Activated CD4-positive, alpha-beta T cell treated with anti-CD3 and anti-CD28 coated beads for 4 hours (primary cell): ENCODE results near the gene JAKMIP1.

Experiments used
- DNase-seq, 2 donors: peaks; one replicate each; pipeline ENCODE4 v3.0.0-alpha.2; 2020

JAKMIP1 gene

DNA sequence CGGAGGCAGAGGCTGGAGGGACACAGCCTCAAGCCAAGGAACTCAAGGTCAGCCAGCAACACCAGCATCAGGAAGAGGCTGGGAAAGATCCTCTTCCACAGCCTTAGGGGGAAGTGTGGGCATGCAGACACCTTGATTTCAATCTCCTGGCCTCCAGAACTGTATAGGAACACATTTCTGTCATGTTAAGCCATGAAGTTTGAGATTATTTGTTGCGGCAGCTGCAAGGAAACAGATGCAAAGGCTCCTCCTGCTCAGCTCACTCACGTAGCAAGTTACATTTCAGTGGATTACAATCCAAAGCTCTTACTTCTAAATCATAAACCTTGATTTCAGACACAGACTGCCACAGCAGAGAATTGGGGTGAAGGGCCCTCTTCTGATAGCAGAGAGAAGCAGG is 113.5 kb downstream of the JAKMIP1 start:
- no peak for DNase-seq

DNA sequence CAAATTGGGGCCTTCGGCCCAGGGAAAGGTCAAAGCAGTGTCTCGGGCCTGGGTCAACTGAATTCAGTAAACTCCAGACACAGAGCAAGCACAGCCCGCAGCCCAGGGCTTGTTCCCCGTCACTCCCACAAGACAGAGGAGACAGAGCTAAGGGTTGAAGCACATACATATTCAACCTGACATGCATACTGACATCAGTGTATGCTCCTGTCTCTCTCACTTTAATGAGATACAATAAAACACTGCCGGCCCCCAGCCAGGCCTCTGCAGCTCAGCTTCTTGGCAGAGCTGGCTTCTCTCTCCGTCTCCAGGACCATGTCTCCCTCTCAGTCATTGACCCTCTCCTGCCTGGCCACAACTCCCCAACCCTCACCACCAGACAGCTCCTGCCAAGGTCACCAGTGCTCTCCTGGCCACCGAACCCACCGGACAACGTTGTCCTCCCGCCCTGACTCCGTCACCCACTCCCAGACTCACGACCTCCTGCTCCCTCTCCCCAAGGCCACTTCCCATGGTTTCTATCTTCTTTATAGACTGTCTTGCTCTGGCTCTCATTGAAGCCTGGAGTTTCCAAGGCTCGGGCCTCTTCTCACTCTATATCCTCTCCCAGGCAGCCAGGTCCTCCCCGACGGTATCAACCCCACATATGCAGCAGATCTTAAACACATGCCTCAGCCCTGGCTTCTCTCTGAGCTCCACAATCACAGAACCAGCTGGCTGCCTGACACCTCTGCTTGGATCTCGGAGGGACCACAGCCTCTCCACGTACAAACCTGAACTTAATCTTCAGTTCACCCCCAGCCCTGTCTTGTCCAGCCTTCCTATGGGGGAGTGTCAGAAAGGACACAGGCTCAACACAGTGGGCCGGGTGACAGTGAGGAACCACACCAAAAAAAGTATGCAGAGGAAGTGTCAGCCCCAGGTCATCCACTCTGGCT is 114.4 kb downstream of the JAKMIP1 start:
- no peak for DNase-seq

DNA sequence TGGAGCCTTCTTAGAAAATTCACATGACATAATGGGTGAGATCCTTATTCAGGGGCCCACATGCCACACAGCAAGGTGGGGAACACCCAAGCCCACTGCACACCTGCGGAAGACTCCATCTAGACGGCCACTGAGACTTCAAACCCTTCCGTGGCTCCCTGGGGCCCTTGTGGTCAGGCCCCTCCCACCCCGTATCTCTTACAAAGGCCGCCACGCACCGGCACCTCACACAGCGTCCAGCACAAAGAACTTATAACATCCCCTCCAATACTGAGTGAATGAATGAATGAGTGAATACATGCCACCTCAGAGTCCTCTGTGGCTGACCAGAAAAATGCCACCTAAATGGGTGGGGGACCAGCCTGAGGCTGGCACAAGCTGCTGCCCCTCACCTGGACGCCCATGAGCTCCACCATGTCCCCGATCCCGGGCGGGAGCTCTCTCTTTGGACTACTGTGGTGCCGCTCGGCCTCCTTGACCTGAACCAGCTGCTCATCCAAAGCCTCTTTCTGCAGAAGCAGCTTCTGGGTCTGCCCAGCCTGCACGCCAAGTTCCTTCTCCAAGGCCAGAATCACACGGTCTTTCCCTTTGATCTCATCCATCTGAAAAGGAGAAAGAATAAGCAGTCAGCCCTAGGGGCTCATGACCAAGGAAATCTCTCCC is 115.2 kb downstream of the JAKMIP1 start:
- DNase-seq = no peak

DNA sequence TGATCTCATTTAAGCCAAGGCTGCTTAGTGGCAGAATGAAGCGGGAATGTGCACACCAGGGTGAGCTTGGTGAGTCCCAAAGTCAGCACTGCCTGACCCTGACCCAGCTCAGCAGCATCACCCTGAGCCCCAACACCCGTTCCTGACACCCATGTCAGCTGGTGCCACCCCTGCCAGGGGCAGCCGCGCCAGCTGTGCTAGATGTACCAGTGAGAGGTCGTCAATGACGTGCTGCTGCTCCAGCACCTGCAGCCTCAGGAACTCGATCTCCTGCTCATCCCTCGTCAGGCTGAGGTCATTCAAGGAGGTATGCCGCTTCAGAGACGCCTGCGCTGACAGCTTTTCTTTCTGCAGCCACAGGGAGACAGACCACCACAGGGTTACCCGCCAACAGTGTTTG is 120.4 kb downstream of the JAKMIP1 start:
- no peak for DNase-seq

DNA sequence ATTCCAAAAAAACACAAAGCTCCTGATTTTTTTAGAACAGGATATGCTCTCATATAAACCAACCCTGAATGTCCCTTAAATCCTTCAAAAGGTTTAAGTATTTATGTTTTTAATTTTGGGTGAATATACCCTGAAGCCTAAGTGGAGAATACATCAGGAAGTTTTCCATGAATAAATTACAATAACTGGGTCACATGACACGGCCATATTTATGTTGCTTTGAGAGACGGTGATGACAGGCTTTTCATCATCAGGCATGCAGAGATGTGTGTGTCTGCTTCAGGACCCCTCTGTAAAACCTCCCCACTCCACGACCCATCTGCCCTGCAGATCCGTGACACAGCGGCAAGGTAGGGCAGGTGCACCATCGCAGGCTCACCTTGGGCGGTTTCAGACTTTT is 121.8 kb downstream of the JAKMIP1 start:
- DNase-seq = no peak

DNA sequence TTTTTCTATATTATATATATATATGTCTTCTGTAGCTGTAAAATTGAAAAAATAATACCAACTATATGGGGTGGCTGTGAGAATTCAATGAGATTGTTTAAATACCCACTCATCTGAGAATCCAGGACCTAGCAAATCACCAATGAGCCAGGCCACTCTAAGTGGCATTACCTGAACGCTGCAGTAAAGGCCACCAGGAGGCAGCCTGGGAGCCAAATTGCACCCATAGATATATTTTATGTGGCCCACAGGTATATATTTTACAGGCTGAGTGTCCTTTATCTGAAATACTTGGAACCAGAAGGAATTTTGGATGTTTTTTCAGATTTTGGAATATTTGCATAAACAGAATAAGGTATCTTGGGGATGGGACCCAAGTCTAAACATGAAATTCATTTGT is 124.0 kb downstream of the JAKMIP1 start:
- no peak for DNase-seq

DNA sequence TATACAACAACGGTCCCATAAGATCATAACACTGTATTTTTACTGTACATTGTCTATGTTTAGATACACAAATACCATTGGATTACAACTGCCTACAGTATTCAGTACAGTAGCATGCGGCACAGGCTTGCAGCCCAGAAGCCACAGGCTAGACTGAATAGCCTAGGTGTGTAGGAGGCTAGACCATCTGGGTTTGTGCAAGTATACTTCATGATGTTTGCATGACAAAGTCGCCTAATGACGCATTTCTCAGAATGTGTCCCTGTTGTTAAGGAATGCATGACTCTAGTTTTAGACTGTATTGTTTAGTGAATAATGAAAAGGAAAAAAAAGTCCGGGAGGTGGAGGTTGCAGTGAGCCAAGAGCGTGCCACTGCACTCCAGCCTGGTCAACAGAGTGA is 125.6 kb downstream of the JAKMIP1 start:
- DNase-seq = no peak

DNA sequence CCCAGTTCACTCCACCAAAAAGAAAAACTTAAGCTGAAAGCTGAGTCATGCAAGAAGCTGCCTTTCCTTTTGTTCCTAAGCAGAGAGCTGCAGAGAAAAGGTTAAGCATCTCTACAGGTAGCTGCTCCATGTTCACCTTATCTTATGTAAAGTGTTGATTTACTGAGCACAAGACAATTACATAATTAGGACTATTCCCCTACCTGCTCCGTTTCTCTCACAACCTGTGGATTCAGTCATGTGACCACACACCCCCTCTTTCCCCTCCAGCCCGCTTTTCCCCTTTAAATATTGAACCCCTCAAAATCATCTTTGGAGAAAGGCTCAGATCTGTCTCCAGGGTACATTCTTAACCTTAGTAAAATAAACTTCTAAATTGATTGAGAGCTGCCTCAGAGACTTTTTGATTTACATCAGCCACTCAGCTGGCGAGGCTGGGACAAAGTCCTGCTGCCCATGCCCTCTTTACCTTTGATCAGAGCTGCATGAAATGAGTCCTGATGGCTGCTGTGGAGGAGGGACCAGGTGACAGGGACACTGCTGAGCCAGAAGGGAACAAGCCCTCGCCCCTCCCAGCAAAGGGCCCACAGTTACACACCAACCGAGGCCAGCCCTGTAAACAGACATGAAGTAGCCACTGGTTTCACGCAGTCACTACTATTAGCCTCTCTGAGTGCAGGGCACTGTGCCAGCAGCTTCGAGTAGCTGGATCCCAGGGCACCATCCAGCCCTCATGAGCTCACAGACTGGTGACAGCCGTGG is 128.2 kb downstream of the JAKMIP1 start:
- no peak for DNase-seq

DNA sequence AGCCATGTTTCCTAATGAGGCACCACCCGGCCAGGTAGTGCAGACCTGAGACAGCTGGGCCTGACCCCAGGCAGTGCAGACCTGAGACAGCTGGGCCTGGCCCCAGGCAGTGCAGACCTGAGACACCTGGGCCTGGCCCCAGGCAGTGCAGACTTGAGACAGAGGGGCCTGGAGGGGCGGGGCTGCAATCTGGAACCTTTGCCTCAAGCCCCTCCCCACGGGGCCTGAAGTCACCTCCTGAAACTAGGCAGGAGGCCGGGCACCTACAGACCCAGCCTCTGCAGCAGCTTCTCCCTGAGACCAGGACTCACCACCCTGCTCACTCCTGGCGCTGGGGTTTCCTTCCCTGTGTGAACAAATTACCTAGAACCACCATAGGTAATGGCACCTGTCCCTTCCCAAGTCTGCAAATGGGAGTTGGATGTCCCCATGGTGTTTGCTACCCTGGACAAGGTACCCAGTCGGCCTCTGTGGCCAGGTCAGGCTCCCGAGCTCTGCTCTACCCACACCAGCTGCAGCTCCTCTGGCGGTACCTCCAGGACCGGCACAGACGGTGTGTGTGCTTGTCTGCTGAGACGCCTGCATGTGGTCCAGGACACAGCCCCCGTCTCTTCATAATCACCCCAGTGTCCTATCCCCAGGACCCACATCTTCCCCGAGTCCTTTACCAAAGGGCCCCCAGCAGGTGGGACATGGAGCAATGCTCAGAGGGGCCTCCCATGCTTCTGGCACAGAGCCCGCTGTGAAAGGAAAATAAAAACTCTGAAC is 129.0 kb downstream of the JAKMIP1 start:
- DNase-seq = no peak

DNA sequence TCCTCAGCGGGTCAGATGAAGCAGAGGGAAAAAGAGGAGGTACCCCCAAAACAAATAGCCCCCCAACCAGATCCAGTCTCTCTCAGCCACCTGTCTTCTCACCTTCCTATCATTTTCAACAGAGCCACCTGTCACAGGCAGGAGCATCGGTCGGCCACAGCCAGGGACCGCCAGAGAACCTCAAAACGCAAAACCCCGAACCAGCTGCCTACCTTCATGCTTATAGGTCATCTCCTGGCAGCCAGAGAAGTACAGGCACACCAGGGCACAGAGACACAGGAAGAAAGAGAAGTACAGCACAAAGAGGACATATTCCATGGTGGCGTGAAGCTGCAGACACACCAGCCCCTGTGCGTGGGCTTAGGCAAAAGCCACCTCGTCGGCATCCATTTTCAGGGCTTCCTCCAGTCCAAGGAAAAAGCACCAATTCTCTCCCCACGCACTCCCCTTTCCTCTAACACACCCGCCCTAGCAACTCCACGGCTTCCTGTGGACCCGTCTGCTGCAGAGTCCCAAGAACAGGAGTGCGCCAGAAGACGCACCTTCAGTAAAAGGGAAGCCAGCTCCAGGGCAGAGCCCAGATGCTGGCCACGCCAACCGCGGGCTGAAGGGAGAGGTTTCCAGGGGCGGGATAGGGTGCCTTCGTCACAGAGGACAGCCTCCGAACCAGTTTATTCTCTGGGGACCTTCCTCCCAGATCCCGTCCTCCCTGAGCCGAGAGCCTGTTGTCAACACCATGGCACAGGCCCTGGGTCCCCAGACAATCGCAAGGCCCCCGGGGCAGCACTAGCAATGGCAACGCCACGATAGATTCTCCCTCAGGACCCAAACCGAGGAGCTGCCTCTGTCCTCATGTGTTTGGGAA is 130.3 kb downstream of the JAKMIP1 start:
- DNase-seq = no peak

DNA sequence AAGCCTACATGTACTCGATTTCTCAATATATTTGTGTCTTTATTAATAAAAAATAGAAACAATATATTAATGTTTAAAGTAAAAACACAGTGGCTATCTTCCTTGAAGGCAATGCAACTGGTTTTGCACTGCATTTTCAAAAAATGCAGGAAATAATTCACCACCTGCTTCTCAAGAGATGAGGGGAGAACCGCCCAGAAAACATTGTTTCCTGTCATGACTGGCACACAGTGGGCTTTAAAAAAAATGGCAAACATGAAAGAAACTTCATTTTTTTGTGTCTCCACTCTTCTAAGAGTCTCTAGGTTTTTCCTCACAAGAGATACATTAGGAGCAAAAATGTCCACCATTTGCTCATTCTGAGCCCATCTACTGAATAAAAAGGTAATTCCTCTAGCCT is 131.4 kb downstream of the JAKMIP1 start:
- no peak for DNase-seq

DNA sequence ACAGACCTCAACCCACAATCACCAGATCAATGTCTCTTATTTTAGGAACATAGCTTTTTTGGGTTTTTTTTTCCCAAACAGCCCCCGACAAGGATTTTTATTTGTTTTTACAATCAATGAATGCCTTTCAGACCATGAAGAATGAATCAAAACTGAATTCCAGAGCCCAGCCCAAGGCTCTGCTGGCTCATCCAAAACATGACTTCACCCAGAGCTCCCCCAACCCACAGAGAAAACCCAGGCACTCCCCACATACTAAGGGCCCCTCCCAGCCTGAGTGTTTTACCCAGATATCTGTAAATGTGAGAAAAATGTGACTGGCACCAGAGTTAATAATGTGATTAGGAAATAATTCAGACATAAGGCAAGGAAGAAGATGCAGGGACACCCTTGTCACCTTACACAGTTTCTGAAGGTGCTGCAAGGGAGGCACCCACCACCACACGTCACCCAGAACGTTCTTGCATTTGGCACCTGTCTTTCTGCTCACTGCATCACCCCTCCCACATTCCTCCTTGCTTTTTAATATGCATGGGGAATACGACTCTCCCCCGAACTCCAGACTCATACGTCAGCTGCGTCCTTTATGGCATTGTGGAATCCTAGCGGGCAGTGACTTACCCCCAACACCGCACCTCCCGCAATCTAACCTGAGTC is 134.3 kb downstream of the JAKMIP1 start:
- DNase-seq = no peak

DNA sequence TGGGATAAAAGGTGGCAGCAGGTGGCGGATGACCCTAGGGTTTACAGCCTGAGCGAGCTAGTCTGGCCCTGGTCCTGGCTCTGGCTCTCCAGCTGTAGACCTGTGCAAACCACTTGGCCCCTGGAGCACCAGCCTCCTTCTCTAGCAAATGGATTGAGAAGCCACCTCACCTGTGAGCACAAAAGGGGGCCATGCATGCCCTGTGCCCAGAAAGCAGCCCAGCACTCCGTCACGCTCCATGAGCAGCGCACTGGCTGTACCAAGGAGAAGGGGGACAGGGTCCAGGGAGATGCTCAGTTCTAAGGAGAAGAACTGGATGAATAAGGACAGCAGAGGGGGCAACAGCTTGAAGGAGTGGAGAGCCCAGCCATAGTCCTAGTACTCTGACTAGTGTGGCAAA is 135.2 kb downstream of the JAKMIP1 start:
- DNase-seq = no peak

DNA sequence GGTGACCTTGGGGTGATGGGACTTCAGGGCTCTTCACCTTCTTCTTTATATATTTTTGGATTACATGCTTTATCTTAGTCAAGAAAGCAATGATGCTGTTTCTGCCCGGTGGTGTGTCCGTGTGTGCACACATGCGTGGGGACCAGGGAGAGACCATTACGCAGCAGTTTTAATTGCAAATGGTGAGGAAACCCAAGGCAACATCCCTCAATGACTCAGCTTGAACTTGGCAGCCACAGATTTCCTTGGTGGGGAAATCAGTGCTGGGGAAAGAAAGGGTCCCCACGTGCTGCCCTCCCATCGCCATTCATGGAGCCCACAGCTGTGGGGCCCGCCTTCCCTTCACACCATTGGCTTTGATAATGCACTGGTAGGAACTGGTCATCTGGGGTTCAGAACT is 136.0 kb downstream of the JAKMIP1 start:
- no peak for DNase-seq

DNA sequence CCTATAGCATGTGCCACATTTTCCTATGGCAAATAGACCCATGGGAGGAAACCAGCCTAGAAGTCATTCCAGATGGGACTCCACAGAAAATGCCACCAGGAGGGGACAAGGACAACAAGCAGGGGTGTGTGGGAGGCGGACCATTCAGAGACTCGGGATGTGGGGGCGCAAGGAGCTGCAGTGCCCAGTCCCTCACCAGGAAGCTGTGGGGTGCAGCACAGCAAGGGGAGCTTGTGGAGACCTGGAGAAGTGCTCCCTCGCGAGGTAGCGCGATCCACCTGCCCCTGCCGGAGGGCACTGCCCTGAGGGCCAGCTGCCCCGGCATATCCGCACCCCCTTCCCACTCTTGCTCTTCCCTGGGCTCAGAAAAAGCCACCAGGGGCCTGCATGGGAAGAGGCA is 136.7 kb downstream of the JAKMIP1 start:
- no peak for DNase-seq

DNA sequence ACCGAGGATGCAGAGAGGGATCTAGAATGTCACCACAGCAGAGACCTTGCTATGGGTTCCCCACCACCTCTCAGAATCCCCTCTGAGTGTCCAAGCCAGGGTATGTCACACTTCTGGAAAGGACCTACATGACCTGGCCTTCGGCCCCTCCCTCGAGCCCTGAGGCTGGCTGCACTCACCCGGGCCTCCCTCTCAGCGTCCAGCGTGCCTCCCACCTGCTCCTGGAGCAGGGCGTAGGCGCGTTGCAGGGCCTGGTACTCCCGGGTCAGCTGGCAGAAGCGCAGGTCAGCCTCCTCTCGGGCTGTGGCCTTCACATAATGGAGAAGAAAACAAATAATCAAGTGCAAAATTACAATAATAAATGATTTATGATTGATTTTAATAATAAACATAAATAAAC is 138.2 kb downstream of the JAKMIP1 start:
- no peak for DNase-seq

DNA sequence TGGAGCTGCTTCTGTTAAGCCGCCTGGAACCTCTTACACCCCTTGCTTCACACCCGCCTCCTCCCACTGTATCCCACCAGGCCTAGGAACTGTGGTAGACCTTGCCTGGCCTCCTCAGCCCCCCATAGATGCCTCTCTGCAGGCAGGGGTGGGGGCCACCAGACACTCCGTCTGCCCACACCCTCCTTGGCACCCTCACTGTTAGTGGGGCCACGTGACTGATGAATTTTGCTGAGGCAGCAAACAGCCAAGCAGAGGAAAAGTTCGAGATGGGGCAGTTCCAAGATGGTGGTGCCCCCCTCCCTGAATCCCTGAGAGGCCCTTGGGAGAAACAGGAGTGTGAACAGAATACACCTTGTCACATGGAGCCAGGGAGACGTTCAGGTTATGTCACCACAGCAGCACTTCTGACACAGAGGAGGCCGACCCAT is 141.0 kb downstream of the JAKMIP1 start:
- DNase-seq = no peak

DNA sequence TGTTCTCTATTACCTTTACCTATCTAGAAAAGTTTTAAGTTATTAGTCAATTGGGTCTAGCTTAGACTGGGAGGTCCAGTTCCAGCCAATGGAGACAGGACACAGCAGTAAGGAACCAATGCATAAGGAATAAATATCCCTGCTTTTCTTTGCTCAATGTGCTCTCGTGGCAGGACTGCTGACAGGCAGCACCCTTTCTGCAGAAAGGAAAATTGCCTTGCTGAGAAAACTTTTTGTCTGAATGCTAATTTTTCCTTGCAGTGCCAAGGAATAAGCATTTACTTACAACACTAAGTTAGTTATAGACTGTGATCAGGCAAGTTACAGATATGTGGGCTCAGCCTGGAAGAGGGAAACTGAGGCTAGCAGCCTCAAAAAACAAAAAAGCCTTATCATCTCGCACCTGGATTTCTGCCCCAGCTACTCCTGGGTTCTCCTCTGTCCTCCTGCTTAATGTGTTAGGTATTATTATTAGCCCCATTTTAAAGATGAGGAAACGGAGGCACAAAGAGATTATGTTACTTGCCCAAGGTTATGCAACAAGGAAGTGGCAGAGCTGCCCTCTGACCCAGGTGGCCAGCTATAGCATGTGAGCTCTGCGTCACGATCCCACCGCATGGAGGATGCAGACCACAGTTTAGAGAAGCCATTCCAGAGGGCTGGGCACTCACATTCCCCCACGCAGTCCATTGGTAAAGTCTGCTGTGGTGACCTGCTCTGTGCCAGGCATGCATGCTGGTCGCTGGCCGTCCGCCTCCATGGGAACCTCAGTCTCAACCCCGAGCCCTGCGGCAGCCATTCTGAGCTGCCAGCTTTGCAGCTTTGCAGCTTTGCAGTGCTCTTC is 141.6 kb downstream of the JAKMIP1 start:
- DNase-seq = no peak

DNA sequence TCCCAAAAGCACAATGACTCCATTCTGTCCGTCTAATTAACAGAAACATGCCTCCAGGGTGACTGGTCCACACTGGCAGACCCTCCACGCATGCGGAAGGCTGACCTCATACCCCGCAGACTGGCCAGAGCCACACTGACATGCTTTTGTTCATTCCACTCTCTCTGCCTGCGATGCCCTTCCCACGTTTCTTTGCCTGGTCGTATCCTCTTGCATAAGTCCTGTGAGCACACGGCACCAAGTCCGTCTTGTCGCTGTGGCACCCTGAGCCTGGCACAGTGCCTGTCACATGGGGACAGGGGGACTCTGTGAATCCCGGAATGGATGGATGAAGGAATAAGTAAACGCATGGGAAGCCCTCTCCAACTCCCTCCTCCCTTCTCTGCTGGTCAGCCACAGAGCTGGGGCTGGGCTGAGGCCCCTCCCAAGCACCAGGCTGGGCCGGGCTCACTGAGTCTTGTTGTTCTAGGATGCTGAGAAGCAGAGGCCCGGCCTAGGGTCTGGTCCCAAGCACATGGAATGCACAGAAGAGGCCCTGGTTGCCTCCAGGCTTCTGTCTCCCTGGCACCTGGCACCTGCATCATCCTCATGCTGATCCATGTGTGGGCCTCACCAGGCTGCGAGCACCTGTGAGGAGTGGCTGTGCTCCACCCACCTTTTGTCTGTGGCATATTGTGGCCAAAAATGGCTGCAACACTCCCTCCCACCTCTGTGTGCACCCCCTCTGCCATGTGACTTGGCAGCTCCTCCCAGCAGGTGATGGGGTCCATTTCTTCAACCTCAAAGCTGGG is 143.2 kb downstream of the JAKMIP1 start:
- no peak for DNase-seq
